H9 (cell line): ENCODE measurements around the gene HS6ST1. TPM values are rescaled to one million over a fixed set of nuclear protein-coding genes. Genes with fewer than 3 reads are reported as not detected.

Experiments used
- DNase-seq: peaks from one replicate; pipeline ENCODE4 v3.0.0-alpha.2; 2017
- H2AFZ ChIP-seq: one replicate; pipeline ENCODE4 v1.6.1; 2013; ENCODE audit warnings: mild to moderate bottlenecking, low read length, control low read depth, moderate library complexity
- H2AK5ac ChIP-seq: 2 replicates; pipeline ENCODE4 v1.6.1; 2013; ENCODE audit warnings: low read length, control low read depth, mixed read lengths; ENCODE audit not compliant: insufficient read length
- H2BK120ac ChIP-seq: one replicate; pipeline ENCODE4 v1.6.1; 2013; ENCODE audit warnings: low read depth, mild to moderate bottlenecking, low read length, control low read depth, inconsistent platforms; ENCODE audit not compliant: poor library complexity, severe bottlenecking
- H2BK12ac ChIP-seq: 2 replicates; pipeline ENCODE4 v1.6.1; 2013; ENCODE audit warnings: low read length, control low read depth, mixed read lengths, low read depth; ENCODE audit not compliant: insufficient read length
- H2BK15ac ChIP-seq: 2 replicates; pipeline ENCODE4 v1.6.1; 2013; ENCODE audit warnings: low read depth, low read length, control low read depth
- H2BK20ac ChIP-seq: one replicate; pipeline ENCODE4 v1.6.1; 2013; ENCODE audit warnings: low read depth, mild to moderate bottlenecking, low read length, control low read depth, inconsistent platforms; ENCODE audit not compliant: poor library complexity, severe bottlenecking
- H2BK5ac ChIP-seq: 2 replicates; pipeline ENCODE4 v1.6.1; 2013; ENCODE audit warnings: low read length, control low read depth, mixed read lengths; ENCODE audit not compliant: insufficient read length
- H3K14ac ChIP-seq: 2 replicates; pipeline ENCODE4 v1.6.1; 2013; ENCODE audit warnings: low read length, control low read depth; ENCODE audit not compliant: insufficient read depth
- H3K18ac ChIP-seq: 2 replicates; pipeline ENCODE4 v1.6.1; 2013; ENCODE audit warnings: low read depth, mild to moderate bottlenecking, mixed read lengths, low read length, control low read depth; ENCODE audit not compliant: insufficient read length
- H3K23ac ChIP-seq: 2 replicates; pipeline ENCODE4 v1.6.1; 2013; ENCODE audit warnings: low read length, control low read depth, mixed read lengths, low read depth; ENCODE audit not compliant: insufficient read length
- H3K23me2 ChIP-seq: 2 replicates; pipeline ENCODE4 v1.6.1; 2013; ENCODE audit warnings: low read depth, mild to moderate bottlenecking, mixed read lengths, low read length, control low read depth; ENCODE audit not compliant: insufficient read length, poor library complexity, severe bottlenecking
- H3K27ac ChIP-seq: 2 replicates; pipeline ENCODE4 v1.5.1; 2013; ENCODE audit warnings: low read length, control low read depth, mixed read lengths, low read depth; ENCODE audit not compliant: insufficient read length
- H3K27me3 ChIP-seq: 2 replicates; pipeline ENCODE4 v1.6.1; 2013; ENCODE audit warnings: low read length, control low read depth, inconsistent platforms; ENCODE audit not compliant: insufficient read depth
- H3K4ac ChIP-seq: 2 replicates; pipeline ENCODE4 v1.6.1; 2013; ENCODE audit warnings: low read depth, mild to moderate bottlenecking, control low read depth, inconsistent platforms, low read length, moderate library complexity
- H3K4me1 ChIP-seq: 2 replicates; pipeline ENCODE4 v1.6.1; 2013; ENCODE audit warnings: low read length, control low read depth, inconsistent platforms; ENCODE audit not compliant: insufficient read depth
- H3K4me2 ChIP-seq: 2 replicates; pipeline ENCODE4 v1.6.1; 2013; ENCODE audit warnings: low read length, control low read depth, mixed read lengths; ENCODE audit not compliant: insufficient read length, insufficient read depth
- H3K56ac ChIP-seq: 2 replicates; pipeline ENCODE4 v1.6.1; 2013; ENCODE audit warnings: low read depth, mild to moderate bottlenecking, mixed read lengths, low read length, control low read depth; ENCODE audit not compliant: insufficient read length
- H3K79me1 ChIP-seq: 2 replicates; pipeline ENCODE4 v1.6.1; 2013; ENCODE audit warnings: low read depth, mild to moderate bottlenecking, moderate library complexity, low read length, control low read depth, inconsistent platforms; ENCODE audit not compliant: insufficient read depth, poor library complexity, severe bottlenecking
- H3K79me2 ChIP-seq: 2 replicates; pipeline ENCODE4 v1.6.1; 2013; ENCODE audit warnings: low read length, control low read depth, inconsistent platforms; ENCODE audit not compliant: insufficient read depth
- H3K9ac ChIP-seq: 2 replicates; pipeline ENCODE4 v1.6.1; 2013; ENCODE audit warnings: low read length, control low read depth, mixed read lengths; ENCODE audit not compliant: insufficient read length; ENCODE audit errors: extremely low read depth
- H3K9me3 ChIP-seq: one replicate; pipeline ENCODE4 v1.6.1; 2013; ENCODE audit warnings: low read depth, low read length, inconsistent platforms; ENCODE audit not compliant: control insufficient read depth
- H3T11ph ChIP-seq: one replicate; pipeline ENCODE4 v1.6.1; 2013; ENCODE audit warnings: mild to moderate bottlenecking, low read length, control low read depth, inconsistent platforms
- H4K20me1 ChIP-seq: one replicate; pipeline ENCODE4 v1.6.1; 2013; ENCODE audit not compliant: control insufficient read depth, insufficient read length, insufficient read depth
- H4K5ac ChIP-seq: 2 replicates; pipeline ENCODE4 v1.6.1; 2013; ENCODE audit warnings: low read depth, mild to moderate bottlenecking, mixed read lengths, low read length, control low read depth; ENCODE audit not compliant: insufficient read length
- H4K8ac ChIP-seq: replicated peaks from 2 replicates; pipeline ENCODE4 v1.6.1; 2013; ENCODE audit warnings: low read length, control low read depth, mixed read lengths, low read depth; ENCODE audit not compliant: insufficient read length
- H4K91ac ChIP-seq: 2 replicates; pipeline ENCODE4 v1.6.1; 2013; ENCODE audit warnings: low read depth, mild to moderate bottlenecking, moderate library complexity, mixed read lengths, low read length, control low read depth; ENCODE audit not compliant: insufficient read length
- H3K27ac Mint-ChIP-seq, 3 experiments: 2 replicates in 2 of 3; 3 replicates in 1 of 3; pipeline ENCODE4 v1.8.0; 2020 to 2021; ENCODE audit warnings: mixed read lengths in 3 of 3, mild to moderate bottlenecking in 1 of 3, moderate library complexity in 1 of 3
- H3K27me3 Mint-ChIP-seq: 2 replicates; pipeline ENCODE4 v1.8.0; 2021; ENCODE audit warnings: low read depth, mild to moderate bottlenecking, moderate library complexity, mixed read lengths
- H3K36me3 Mint-ChIP-seq, 3 experiments: 2 replicates in 2 of 3; 3 replicates in 1 of 3; pipeline ENCODE4 v1.8.0; 2020 to 2021; ENCODE audit warnings: low read depth in 3 of 3, mixed read lengths in 3 of 3; ENCODE audit not compliant: insufficient read depth in 1 of 3
- H3K4me1 Mint-ChIP-seq, 2 experiments: 2 replicates each; pipeline ENCODE4 v1.8.0; 2020; ENCODE audit warnings: mixed read lengths in 2 of 2
- H3K4me3 Mint-ChIP-seq, 2 experiments: 2 replicates in 1 of 2; 3 replicates in 1 of 2; pipeline ENCODE4 v1.8.0; 2020 to 2021; ENCODE audit warnings: mild to moderate bottlenecking in 2 of 2, mixed read lengths in 2 of 2, moderate library complexity in 1 of 2
- H3K9me3 Mint-ChIP-seq, 2 experiments: 2 replicates in 1 of 2; 3 replicates in 1 of 2; pipeline ENCODE4 v1.8.0; 2020; ENCODE audit warnings: mild to moderate bottlenecking in 2 of 2, mixed read lengths in 2 of 2, moderate library complexity in 1 of 2
- CTCF ChIP-seq: fragments of 200-600 bp; sonication (generic); conservative IDR thresholded peaks from 3 replicates; pipeline ENCODE4 v1.8.0; 2021; ENCODE audit warnings: antibody characterized with exemption, mild to moderate bottlenecking
- WGBS: extraction: QIAGEN DNeasy Blood & Tissue Kit; methylation state at CpG from one replicate; pipeline ENCODE4 v1.1.7; 2013; ENCODE audit warnings: missing lambda C conversion rate, low lambda C conversion rate, mixed read lengths; ENCODE audit not compliant: insufficient read length; ENCODE audit errors: extremely low coverage; 5-methylcytosine and 5-hydroxymethylcytosine counted together
- total RNA-seq: library from RNA; stranded (reverse); gene quantifications from 2 replicates; pipeline ENCODE4 v1.2.1, GENCODE V29; 2021

HS6ST1 gene
- total RNA-seq, 1 experiment from 2014 or later = 60.2 TPM

- Histone ChIP-seq H2BK5ac (no peak overlapping the region), H3K4ac (no peak overlapping the region), H3K23ac (no peak overlapping the region), H2AFZ (no peak overlapping the region), H4K91ac (no peak overlapping the region), H2BK12ac (no peak overlapping the region), H3K79me2 (no peaks in the 10 kb centered on the region), H2AK5ac (no peak overlapping the region), H3K23me2 (no peaks in the 10 kb centered on the region), H3K9me3 (no peaks in the 10 kb centered on the region), H3K14ac (no peak overlapping the region), H3K18ac (no peak overlapping the region), H3K4me2 (no peak overlapping the region), H3T11ph (no peak overlapping the region), H3K56ac (no peak overlapping the region), H3K4me1 (no peaks in the 10 kb centered on the region), H2BK120ac (no peak overlapping the region), H3K9ac (no peak overlapping the region), H3K79me1 (no peaks in the 10 kb centered on the region), H4K5ac (no peak overlapping the region), H3K27ac (no peak overlapping the region), H2BK20ac (no peak overlapping the region), H4K20me1 (no peaks in the 10 kb centered on the region), H2BK15ac (no peak overlapping the region), H3K27me3 (no peaks in the 10 kb centered on the region), H4K8ac (no peak overlapping the region)
- Mint-ChIP-seq H3K9me3 (no peaks in the 10 kb centered on the region), H3K36me3 (no peaks in the 10 kb centered on the region), H3K27ac (no peak overlapping the region), H3K4me1 (peaks cover 6 to 8% of the 10 kb centered on the region in 2 experiments), H3K27me3 (no peaks in the 10 kb centered on the region; the same call in none of the 2 replicates), H3K4me3 (no peak overlapping the region)
- no CpG with 5 or more reads among the region's 4 CpGs for WGBS
- TF ChIP-seq CTCF = no peak
- no peak for DNase-seq
Observed at GRCh38 chr2:128217671-128218070, 101.0 kb downstream of the HS6ST1 start.
